Ishikawa (cell line): ENCODE results near the gene CTXN1.
A peak's percentile ranks its signal among the peaks of the same experiment; 100 is the strongest.

Source experiments
- CEBPB ChIP-seq: IDR thresholded peaks from 2 replicates; pipeline ENCODE4 v1.6.1; 2012
- CREB1 ChIP-seq: IDR thresholded peaks from 2 replicates; pipeline ENCODE4 v1.6.1; 2012; ENCODE audit warnings: low read depth
- EGR1 ChIP-seq: IDR thresholded peaks from 2 replicates; pipeline ENCODE4 v1.6.1; 2012
- EP300 ChIP-seq: IDR thresholded peaks from 2 replicates; pipeline ENCODE4 v1.6.1; 2012; ENCODE audit warnings: borderline replicate concordance
- FOXM1 ChIP-seq: IDR thresholded peaks from 2 replicates; pipeline ENCODE4 v1.6.1; 2012; ENCODE audit warnings: low read depth, borderline replicate concordance
- MAX ChIP-seq: IDR thresholded peaks from 2 replicates; pipeline ENCODE4 v1.6.1; 2012
- NFIC ChIP-seq: IDR thresholded peaks from 2 replicates; pipeline ENCODE4 v1.6.1; 2012
- RAD21 ChIP-seq: IDR thresholded peaks from 2 replicates; pipeline ENCODE4 v1.6.1; 2012; ENCODE audit warnings: low read depth
- REST ChIP-seq: IDR thresholded peaks from 2 replicates; pipeline ENCODE4 v1.6.1; 2012; ENCODE audit warnings: low read depth, mild to moderate bottlenecking
- TAF1 ChIP-seq: IDR thresholded peaks from 2 replicates; pipeline ENCODE4 v1.6.1; 2012; ENCODE audit warnings: low read depth, mild to moderate bottlenecking
- TCF12 ChIP-seq: IDR thresholded peaks from 2 replicates; pipeline ENCODE4 v1.6.1; 2012; ENCODE audit warnings: low read depth
- TEAD4 ChIP-seq: IDR thresholded peaks from 2 replicates; pipeline ENCODE4 v1.6.1; 2012
- USF1 ChIP-seq: IDR thresholded peaks from 2 replicates; pipeline ENCODE4 v1.6.1; 2012
- YY1 ChIP-seq: IDR thresholded peaks from 2 replicates; pipeline ENCODE4 v1.6.1; 2012; ENCODE audit warnings: low read depth
- ZBTB7A ChIP-seq: IDR thresholded peaks from 2 replicates; pipeline ENCODE4 v1.6.1; 2012; ENCODE audit warnings: low read depth

Gene CTXN1

GRCh38 chr19:7887408-7888144, 38.4 kb downstream of the CTXN1 start:
- 0 out of 2 replicates have a peak, but pooled peaks have one; percentile 4 for TF ChIP-seq TCF12
- TF ChIP-seq CEBPB: no peak
- TF ChIP-seq CREB1: no peak

- TF ChIP-seq TCF12 (no peak), ZBTB7A (no peak), MAX (no peak), FOXM1 (no peak), TAF1 (no peak), TEAD4 (no peak), EGR1 (no peak), EP300 (no peak), CEBPB (no peak)
These were observed 40.1 kb downstream of the CTXN1 start for GRCh38 chr19:7885818-7886217.

GRCh38 chr19:7883796-7884570, 42.0 kb downstream of the CTXN1 start:
- no peak for TF ChIP-seq EP300
- no peak for TF ChIP-seq ZBTB7A
- no peak for TF ChIP-seq EGR1
- TF ChIP-seq CEBPB: no peak
- no peak for TF ChIP-seq USF1
- TF ChIP-seq FOXM1: no peak
- no peak for TF ChIP-seq TEAD4
- TF ChIP-seq YY1: no peak
- no peak for TF ChIP-seq REST
- no peak for TF ChIP-seq MAX
- no peak for TF ChIP-seq RAD21
- TF ChIP-seq NFIC: no peak
- TF ChIP-seq TAF1: no peak
- no peak for TF ChIP-seq CREB1
- TF ChIP-seq TCF12: no peak

GRCh38 chr19:7883105-7883504, 42.8 kb downstream of the CTXN1 start:
- TF ChIP-seq USF1 (no peak), RAD21 (no peak), EP300 (no peak), CEBPB (no peak), CREB1 (no peak)

GRCh38 chr19:7881910-7882309, 44.0 kb downstream of the CTXN1 start:
- TF ChIP-seq EP300 (no peak), CREB1 (no peak), USF1 (no peak), RAD21 (no peak), CEBPB (no peak), TCF12 (no peak), REST (no peak), TEAD4 (no peak)

GRCh38 chr19:7879836-7880235, 46.1 kb downstream of the CTXN1 start:
- TF ChIP-seq CREB1 (no peak), RAD21 (no peak), TEAD4 (no peak), CEBPB (no peak), YY1 (no peak), NFIC (no peak), REST (no peak), MAX (no peak), TCF12 (no peak), EP300 (no peak), ZBTB7A (no peak), USF1 (no peak), FOXM1 (no peak), TAF1 (no peak), EGR1 (no peak)
